Ascending aorta (tissue), 2 donors: Measurements from ENCODE around the gene PPP1R3F. TPM values are rescaled to one million over a fixed set of nuclear protein-coding genes. Genes with fewer than 3 reads are reported as not detected.
"Not testable (repeated sequence)": the region's sequence is repeated elsewhere in the genome, so short reads cannot be mapped to it uniquely, and the experiment has no call there.

ENCODE experiments used
- DNase-seq, 2 donors: peaks; one replicate each; pipeline ENCODE4 v3.0.0-alpha.2; 2019; ENCODE audit warnings: low spot score in 2 of 2
- H3K27ac ChIP-seq, 2 donors: fragments of 200-600 bp; sonication (generic); one replicate each; pipeline ENCODE4 v1.5.1; 2016 to 2017; ENCODE audit warnings: mild to moderate bottlenecking in 1 of 2
- H3K27me3 ChIP-seq: fragments of 200-600 bp; sonication (generic); one replicate; pipeline ENCODE4 v1.5.1; 2017
- H3K36me3 ChIP-seq, 2 donors: fragments of 200-600 bp; sonication (generic); one replicate each; pipeline ENCODE4 v1.5.1; 2016
- H3K4me1 ChIP-seq, 2 donors: fragments of 200-600 bp; sonication (generic); one replicate each; pipeline ENCODE4 v1.5.1; 2016 to 2017; ENCODE audit warnings: mild to moderate bottlenecking in 1 of 2
- H3K4me3 ChIP-seq, 2 donors: fragments of 200-600 bp; sonication (generic); one replicate each; pipeline ENCODE4 v1.5.1; 2016 to 2017; ENCODE audit warnings: mild to moderate bottlenecking in 1 of 2
- H3K9me3 ChIP-seq, 2 donors: fragments of 200-600 bp; sonication (generic); one replicate each; pipeline ENCODE4 v1.5.1; 2016
- intact Hi-C: fragments of 100-400 bp; cut with DNase I; formaldehyde crosslinking; loops from one replicate; pipeline ENCODE4 v1.15.1; 2023
- total RNA-seq: library from RNA; depleted of rRNA; stranded (reverse); fragments of >200 nt; gene quantifications from one replicate; pipeline ENCODE4 v1.1.0, GENCODE V29; 2016

PPP1R3F gene
- total RNA-seq, 1 donor from 2014 or later = 14.8 TPM

GRCh38 chrX:49331282-49331681 is 61.7 kb downstream of the PPP1R3F start, which contains the start of gene GAGE13:
GAGE13 (plus strand) TSS chrX:49331582; CDS start chrX:49332738, 1,156 bp downstream.
- DNase-seq, H3K27me3 ChIP-seq, intact Hi-C loops, H3K4me3 ChIP-seq, H3K36me3 ChIP-seq, H3K9me3 ChIP-seq, H3K27ac ChIP-seq, H3K4me1 ChIP-seq: not testable (repeated sequence)

- DNase-seq, H3K27ac ChIP-seq, intact Hi-C loops, H3K4me1 ChIP-seq, H3K36me3 ChIP-seq, H3K9me3 ChIP-seq, H3K4me3 ChIP-seq, H3K27me3 ChIP-seq: not testable (repeated sequence)
These were observed 62.2 kb downstream of the PPP1R3F start for GRCh38 chrX:49331841-49332240.

Other genes starting within 250 kb of the PPP1R3F start
- 141 TPM for gene TFE3, start 226.4 kb upstream of the PPP1R3F start, total RNA-seq
- 0.11 TPM for gene CCDC120, start 210.8 kb upstream of the PPP1R3F start, total RNA-seq
- 48.4 TPM for gene PRAF2, start 195.8 kb upstream of the PPP1R3F start, total RNA-seq
- 169 TPM for gene WDR45, start 189.9 kb upstream of the PPP1R3F start, total RNA-seq
- gene GPKOW, start 146.1 kb upstream of the PPP1R3F start, total RNA-seq = 19.4 TPM
- gene MAGIX, start 107.0 kb upstream of the PPP1R3F start, total RNA-seq = 0.32 TPM
- 51.6 TPM for gene PLP2, start 97.9 kb upstream of the PPP1R3F start, total RNA-seq
- gene PRICKLE3, start 83.4 kb upstream of the PPP1R3F start, total RNA-seq = 25.3 TPM
- gene SYP, start 69.6 kb upstream of the PPP1R3F start, total RNA-seq = 0.53 TPM
- gene CACNA1F, start 36.5 kb upstream of the PPP1R3F start, total RNA-seq = not detected
- 22.6 TPM for gene CCDC22, start 34.3 kb upstream of the PPP1R3F start, total RNA-seq
- not detected for gene FOXP3, start 5.1 kb upstream of the PPP1R3F start, total RNA-seq
- gene GAGE10, start 33.9 kb downstream of the PPP1R3F start, total RNA-seq = not detected
- gene GAGE12J, start 52.2 kb downstream of the PPP1R3F start, total RNA-seq = not detected
- not detected for gene GAGE13, start 61.8 kb downstream of the PPP1R3F start, total RNA-seq